ENCODE results near the gene THUMPD1.
"Not testable (repeated sequence)": the region's sequence is repeated elsewhere in the genome, so short reads cannot be mapped to it uniquely, and the experiment has no call there.

The THUMPD1 gene

DNA sequence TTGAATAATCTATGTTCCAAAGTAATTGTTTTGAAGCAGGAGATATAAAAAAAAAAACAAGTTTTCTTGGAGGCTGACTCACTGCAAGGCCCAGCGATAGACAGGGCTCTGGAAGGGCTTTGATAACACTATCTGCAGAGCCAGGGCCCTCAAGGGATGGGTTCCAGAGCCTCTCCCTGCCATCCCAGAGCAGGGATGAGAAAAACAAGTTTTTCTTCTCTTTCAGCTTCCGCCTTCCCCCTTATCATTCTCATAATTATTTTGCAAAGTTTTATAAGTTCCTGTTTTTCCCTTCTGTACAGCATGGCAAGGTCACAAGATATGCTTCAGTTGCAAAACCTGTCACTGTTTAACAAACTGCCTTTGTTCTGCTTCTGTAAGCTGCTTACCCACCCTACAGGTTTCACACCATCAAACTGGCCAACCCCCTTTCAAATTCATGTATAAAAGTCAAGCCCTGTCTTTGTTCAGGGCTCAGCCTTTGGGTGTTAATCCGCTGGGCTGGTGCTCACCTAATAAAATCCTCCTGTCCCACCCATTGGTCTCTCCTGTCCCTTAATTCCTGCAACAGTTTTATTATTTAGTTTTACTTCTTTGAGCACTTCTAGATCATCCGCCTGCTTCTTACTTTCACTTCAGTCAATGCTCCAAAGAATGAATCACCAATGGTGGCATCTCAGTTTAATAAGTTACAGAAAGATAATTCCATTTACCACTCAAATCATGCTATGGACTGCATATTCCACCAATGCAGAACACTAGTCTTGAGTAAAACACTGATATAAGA is 5.6 kb upstream of the THUMPD1 start:
- DNase-seq: no peak

DNA sequence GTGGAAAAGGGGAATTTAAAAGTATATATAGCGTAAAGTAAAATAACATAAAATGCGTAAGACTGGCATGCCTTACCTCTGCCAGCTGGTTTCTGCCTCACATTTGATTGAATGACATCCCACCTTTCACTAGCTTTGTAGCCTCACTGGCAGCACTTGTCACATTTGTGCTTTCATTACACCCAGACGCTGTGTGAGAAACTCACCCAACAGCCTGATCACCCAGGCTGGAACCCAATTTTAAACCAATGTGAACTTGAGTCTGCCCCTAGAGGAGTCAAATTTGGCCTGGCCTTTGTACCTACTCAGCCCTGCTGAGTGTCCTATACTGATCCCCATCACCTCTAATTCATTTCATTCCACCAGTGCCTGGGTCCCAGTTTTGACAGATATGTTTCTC is 4.8 kb upstream of the THUMPD1 start:
- DNase-seq: no peak

DNA sequence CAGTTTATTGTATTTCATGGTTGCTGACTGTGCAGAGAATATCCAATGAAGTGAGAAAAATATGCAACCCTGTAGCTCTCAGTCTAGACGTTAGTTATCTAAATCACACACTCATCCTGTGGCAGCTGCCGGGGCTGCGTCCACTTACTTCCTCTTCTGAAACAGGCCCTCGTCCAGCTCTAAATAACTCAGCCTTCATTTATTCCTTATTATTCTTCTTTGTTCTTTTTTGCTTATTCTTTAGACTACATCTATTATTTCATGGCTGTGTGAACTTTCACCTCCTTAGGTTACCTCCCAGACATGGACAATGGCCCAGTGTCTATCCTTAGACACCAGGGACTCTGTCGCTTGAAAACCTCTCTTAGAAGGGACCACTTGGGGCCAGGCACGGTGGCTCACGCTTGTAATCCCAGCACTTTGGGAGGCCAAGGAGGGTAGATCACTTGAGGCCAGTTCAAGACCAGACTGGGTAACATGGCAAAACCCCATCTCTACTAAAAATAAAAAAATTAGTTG is 3.4 kb upstream of the THUMPD1 start:
- DNase-seq: no peak

DNA sequence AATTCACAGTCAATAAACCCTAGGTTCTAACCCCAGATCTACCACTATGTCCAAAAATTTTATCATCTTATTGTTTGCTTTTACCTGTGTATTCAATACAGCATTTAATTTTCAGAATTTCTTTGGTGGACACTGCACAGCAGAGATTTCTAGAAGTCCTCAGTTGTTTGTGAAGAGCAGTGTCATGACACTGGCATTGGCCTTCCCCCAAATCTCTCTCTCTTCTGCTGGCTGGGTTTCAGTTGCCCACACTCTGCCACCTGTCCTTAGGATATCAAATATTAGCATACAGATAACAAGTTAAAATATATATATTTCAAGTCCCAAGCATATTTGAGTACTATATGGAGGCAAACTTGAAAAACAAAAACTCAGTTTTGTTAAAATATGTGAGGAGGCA is 2.0 kb upstream of the THUMPD1 start:
- DNase-seq: no peak

DNA sequence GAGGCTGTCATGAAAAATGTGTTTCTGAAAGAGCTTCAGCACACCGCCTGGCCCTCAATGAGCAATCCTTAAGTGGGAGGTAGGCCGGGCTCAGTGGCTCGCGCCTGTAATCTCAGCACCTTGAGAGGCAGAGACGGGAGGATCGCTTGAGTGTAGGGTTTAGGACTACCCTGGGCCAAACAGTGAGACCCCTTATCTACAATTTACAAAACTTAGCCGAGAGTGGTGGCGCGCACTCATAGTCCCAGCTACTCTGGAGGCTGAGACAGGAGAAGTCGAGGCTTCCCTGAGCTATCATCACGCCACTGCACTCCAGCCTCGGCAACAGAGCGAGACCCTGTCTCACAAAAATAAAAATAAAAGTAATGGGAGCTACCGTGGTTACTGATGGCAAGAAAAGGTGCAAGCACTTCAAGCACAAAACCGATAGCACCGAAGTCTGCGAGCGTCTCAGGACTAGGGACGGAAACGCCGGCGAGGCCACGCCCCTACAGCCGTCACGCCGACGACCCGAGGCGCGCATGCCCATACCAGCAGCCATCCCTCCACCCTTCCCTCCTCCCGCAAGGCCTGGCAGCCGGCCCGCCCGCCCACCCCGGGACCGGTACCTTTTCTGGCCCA is 607 bp downstream of the THUMPD1 start:
- peak; percentile 90 for DNase-seq

DNA sequence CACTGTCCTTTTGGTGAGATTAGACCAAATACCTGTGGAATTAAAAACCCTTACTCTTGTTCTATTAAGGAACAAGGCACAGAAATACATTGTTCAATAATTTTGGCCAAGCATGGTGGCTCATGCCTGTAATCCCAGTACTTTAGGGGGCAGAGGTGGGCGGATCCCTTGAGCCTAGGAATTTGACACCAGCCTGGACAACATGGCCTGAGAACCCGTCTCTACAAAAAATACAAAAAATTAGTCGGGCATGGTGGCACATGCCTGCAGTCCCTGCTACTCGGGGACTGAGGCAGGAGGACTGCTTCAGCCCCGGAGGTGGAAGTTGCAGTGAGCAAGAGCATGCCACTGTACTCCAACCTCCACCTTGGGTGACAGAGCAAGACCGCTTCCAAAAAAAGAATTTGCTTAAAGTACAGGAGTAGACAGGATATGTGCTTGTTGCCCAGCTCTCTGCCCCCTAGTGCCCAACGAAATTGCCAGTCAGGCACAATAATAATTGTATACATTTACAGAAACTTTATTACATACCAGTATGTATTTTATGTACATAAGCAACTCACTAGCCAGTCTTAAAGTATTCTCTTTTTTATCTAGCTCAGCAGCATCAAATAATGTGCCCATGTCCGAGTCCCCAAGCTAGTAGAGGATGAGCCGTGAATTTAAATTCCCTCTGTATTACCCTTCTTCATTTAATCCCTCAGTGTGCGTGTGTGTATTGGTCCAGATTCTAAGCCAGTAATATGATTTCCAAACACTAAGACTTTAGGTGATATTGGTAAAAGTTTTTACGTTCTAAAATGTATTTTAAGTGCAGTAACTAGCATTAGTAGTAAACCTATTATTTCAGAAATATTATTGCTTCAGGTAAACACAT is 1.4 kb downstream of the THUMPD1 start:
- DNase-seq: peak; percentile 33

DNA sequence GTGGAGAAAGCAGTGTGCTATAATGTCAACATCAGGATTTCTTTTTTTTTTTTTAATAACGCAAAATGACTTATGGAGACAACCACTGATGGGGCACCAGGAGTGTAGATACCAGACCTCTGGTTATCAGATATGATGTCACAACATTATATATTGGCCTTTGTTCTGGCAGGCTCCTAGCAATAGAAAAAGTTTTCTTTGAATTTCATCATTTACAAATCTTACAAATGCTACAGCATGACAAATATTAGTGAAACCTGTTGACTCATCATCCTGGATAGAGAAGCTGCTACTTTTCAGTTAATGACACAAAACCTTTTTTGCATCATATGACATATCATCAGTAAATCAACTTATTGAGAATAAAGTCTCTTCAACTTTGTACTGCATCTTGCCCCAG is 6.1 kb downstream of the THUMPD1 start:
- DNase-seq: peak; percentile 25

DNA sequence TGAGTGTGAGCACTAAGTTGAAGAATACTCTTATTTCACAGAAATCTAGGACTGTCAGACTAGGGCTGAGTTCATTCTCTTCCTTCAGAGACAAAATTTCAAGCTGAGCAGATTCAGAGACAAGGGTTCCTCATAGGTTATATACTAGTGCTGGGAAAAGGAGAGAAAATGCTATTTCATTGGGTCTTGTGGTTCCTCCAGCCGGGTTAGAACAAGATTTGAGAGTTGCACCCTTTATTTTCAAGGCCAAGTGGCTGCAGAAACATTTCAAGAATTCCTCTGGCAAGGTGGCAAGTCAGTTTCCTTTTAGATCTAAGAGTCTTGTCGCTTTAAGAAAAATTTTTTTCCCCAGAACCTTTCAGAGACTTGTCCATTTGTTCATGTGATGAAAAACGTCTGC is 6.8 kb downstream of the THUMPD1 start:
- DNase-seq: no peak

DNA sequence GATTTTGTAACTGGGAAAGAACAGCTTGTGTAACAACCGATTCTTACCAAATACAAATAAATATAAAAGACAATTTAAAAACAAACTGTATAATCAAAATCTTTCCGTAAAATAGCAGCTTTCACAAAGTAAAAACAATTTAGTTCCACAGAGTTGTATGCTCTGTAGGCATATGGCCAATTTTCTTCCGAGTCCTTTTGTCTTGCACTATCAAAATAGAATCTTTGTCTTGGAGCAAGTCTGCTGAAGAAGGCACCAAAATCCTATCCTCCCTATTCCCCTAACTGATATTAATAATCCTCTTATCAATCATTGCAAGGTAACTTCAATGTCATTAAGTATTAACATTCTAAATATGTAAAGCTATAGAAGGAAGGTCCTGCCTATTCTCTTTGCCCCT is 7.6 kb downstream of the THUMPD1 start:
- DNase-seq: no peak

DNA sequence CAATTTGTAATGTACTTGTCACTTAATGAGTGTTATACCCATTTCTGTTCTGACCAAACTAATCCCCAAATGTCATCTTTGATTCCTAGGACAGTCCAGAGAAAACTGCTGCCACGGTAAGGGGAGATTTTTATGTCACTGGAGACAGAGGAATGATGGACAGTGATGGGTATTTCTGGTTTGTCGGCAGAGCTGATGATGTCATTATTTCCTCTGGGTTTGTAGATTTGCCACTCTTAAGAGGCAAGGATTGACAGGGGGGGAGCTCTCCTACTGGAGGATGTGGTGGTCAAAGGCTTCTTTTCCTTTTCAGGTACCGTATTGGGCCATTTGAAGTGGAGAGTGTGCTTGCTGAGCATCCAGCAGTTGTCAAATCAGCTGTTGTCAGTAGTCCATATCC is 12.5 kb downstream of the THUMPD1 start:
- DNase-seq: no peak

DNA sequence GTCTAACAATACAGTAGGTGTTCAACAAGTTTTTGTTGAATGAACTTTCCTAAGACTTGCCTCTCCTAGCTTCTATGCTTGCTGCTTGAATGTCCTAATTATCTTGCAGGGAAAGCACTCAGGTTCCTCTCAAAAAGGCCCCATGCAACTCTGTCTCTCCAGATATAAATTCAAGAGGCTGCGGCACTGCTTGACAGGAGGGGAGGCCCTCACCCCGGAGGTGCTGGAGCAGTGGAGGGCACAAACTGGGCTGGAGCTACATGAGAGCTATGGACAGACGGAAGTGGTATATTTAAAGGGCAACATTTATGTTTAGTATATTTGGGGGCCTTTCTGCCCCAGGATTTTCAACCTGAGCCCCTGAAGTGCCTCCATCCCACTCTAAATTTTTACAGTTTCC is 14.4 kb downstream of the THUMPD1 start:
- no peak for DNase-seq

DNA sequence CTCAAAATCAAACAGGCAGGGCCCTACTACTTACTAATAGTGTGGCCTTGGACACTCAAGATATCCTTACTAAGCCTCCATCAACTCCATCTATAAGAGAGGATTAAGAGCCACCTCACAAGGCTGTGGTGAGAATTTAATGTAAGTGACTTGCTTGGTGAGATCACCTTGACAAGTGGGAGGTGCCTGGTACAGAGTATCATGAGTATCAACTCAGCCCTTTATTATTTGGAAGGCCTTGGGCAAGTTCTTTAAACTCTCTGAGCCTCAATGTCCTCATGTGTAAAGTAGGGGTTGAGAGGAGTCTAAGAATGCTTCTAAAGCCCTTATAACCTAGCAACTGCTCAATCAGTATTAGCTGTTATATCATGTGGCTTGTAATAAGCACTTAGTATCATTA is 15.0 kb downstream of the THUMPD1 start:
- DNase-seq: no peak

DNA sequence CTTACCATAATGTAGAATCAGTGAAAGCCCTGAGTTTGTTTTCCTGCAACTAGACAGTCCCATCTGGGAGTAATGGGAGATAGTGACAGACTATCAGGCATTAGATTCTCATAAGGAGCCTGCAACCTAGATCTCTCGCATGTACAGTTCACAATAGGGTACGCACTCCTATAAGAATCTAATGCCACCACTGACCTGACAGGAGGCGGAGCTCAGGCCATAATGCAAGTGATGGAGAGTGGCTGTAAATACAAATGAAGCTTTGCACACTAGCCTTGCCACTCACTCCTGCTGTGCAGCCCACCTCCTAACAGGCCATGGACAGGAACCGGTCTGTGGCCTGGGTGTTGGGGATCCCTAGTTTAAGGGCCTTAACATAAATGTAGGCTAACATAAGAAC is 21.4 kb downstream of the THUMPD1 start:
- no peak for DNase-seq

DNA sequence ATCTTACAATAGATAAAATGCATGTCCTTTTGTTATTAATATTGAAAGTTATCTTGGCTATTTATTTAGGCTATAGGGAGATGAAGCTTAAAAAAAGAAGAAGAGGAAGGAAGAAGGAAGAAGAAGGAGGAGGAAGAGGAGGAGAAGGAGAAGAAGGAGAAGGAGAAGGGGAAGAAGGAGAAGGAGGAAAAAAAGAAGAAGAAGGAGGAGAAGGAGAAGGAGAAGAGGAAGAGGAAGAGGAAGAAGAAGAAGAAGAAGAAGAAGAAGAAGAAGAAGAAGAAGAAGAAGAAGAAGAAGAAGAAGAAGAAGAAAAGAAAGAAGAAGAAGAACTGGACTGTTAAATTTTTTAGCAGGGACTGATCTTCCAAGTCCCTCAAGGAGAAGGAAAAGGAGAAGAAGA is 23.9 kb downstream of the THUMPD1 start:
- not testable (repeated sequence) for DNase-seq

DNA sequence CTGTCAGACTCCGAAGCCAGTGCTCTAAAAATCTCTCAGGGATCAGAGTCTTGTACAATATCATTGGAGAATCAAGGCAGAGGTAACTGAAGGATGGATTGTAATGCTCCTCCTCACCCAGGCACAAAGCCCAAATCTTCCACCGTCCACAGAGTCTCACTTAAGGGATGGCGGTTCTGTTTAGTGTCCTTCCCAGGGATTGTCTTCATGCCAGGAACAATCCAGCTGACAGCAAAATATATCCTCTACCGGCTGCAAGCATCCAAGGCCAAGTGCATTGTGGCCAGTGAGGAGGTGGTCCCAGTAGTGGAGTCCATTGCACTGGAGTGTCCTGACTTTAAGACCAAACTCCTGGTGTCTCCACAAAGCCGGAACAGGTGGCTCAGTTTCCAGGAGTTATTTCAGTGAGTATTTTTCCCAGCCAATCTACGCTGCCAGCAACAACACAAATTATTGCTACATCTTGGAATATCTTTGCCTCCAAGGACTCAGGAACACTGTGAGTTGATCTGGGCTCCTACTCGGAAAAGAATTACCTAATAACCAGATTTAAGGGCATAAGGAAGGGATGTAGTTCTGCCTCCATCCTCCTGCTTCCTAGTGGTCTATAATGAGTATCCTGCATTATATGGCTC is 30.2 kb downstream of the THUMPD1 start:
- DNase-seq: no peak

DNA sequence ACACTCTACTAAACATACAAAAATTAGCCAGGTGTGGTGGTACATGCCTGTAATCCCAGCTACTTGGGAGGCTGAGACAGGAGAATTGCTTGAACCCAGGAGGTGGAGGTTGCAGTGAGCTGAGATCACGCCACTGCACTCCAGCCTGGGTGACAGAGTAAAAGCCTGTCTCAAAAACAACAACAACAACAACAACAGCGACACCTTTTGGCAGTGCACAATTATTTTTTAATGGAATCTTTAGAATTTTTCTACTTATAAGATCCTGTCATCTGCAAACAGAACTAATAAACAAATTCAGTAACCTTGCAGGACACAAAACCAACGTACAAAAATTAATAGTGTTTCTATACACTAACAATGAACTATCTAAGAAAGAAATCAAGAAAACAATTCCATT is 33.5 kb downstream of the THUMPD1 start:
- DNase-seq: peak; percentile 16

DNA sequence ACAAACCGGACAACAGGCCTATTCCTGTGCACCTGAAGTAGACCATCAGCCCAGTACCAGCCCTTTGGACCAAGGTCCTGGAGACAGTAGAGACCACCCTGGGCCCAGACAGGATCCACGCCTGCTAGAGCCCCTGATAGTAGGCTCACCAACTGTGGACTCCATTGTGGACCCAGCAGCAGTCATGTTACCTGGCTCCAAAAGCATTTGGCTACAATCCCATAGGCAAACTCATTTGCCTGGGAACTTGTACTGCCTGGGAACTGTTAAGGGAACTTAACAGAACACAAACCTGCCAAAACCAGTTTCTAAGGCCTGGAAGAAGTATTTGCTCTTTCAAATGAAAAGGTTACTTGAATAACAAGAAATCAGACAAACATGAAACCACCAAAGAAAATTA is 34.2 kb downstream of the THUMPD1 start:
- no peak for DNase-seq

DNA sequence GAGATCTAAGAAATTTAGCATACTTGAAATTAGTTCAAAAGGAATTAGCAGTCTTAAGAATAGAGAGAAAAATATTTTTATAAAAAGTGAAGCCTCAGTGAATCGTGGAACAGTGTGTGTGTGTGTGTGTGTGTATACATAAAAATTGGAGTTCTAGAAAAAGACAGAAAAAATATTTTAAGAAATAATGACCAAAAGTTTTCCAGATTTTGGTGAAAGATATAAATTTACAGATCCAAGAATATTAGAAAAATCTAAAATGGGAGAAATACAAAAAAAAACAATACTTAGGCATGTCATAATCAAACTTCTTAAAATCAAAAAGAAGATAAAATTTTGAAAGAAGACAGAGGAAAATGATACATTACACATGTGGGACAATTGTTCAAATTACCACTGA is 35.6 kb downstream of the THUMPD1 start:
- not testable (repeated sequence) for DNase-seq

DNA sequence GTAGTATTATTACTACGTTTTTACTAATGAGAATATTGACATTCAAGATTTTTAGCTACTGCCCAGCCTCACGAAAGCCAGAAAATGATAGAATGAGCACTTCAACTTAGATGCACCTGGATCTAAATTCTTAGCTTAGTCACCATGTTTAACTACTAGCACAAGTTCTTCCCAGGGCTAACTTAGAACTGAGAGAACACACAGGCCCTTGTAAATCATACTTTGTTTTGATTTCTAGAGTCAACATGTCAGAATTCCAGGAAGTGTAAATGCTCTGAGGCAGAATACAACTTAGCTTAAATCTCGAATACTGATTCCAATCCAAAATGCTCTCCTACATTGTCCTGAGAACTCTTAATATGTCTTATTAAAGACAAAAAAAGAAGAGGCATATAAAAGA is 37.3 kb downstream of the THUMPD1 start:
- DNase-seq: no peak

DNA sequence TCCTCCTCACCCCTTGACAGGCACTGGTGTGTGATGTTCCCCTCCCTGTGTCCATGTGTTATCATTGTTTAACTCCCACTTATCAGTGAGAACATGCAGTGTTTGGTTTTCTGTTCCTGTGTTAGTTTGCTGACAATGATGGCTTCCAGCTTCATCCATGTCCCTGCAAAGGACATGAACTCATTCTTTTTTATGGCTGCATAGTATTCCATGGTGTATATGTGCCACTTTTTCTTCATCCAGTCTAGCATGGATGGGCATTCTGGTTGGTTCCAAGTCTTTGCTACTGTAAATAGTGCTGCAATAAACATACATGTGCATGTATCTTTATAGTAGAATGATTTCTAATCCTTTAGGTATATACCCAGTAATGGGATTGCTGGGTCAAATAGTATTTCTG is 39.9 kb downstream of the THUMPD1 start:
- DNase-seq: not testable (repeated sequence)

DNA sequence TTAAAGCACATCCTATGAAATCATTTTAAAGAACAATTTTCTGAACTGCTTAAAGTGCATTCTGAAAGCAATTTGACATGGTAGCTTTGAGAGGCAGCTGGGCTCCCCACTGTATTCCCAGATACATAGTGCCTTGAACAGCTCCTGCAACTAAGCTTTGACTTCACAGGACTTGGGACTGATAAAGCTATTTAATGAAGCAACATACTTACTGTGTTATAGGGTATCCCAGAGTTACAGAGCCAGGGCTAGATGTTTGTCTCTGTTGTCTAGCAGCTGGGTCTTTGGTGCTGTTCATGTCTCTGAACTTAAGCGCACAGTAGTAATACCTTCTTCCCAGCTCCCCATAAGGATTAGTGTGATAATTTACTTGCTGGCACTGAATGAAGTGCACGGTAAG is 45.0 kb downstream of the THUMPD1 start:
- no peak for DNase-seq

DNA sequence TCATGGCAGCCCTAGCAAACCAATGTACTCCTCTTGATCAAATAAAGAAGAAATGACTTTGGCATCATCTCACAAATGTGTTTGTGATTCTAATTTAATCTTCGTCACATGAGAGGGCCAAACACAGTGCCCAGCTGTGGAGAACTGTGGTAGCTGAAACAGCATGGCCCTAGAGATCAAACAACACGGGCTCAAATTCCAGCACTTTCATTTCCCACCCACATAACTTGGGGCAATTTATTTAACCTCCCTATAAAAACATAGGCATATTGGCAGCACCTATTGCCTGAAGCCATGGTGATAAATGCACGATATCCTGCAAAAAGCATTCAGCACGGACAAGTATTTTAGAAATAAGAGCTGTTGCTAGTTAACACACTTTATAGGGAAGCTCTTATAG is 46.6 kb downstream of the THUMPD1 start:
- DNase-seq: no peak

DNA sequence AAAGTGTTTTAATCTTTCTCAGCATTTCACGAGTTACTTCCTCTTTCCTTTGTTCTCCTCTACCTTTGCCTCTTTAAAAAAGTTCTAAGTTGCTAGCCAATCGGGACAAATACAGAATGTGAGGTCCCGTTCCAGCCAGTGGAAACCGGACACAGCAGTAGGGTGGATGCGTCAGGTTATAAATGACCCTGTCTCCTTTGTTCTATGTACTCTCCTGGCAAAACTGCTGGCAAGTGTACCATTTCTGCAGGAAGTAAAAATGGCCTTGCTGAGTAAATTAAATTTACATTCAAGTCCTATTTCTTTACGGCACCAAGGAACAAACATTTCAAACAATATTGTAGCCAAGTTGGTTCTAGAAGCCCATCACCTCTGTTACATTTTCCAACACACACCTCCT is 47.5 kb downstream of the THUMPD1 start:
- not testable (repeated sequence) for DNase-seq
